Gastroesophageal sphincter (tissue), 4 donors: ENCODE data around the gene SNAP47. TPM values are rescaled to one million over a fixed set of nuclear protein-coding genes. Genes with fewer than 3 reads are reported as not detected.

ENCODE experiments used
- ATAC-seq: fragments of 150-250 bp; one replicate; pipeline ENCODE4 v1.9.1; 2016; ENCODE audit warnings: mild to moderate bottlenecking, moderate library complexity
- H3K27ac ChIP-seq, 4 donors: fragments of 200-600 bp; sonication (generic) in 3 of 4; 1 replicate in 3 of 4; 2 replicates in 1 of 4; pipeline ENCODE4 v1.5.1; 2016 to 2019
- H3K27me3 ChIP-seq: fragments of 200-600 bp; sonication (generic); one replicate; pipeline ENCODE4 v1.5.1; 2019
- H3K36me3 ChIP-seq, 2 donors: fragments of 200-600 bp; sonication (generic); one replicate each; pipeline ENCODE4 v1.5.1; 2019; ENCODE audit warnings: control low read depth in 1 of 2
- H3K4me1 ChIP-seq, 3 donors: fragments of 200-600 bp; sonication (generic); 1 replicate in 2 of 3; 2 replicates in 1 of 3; pipeline ENCODE4 v1.5.1; 2016 to 2019; ENCODE audit warnings: control low read depth in 2 of 3
- H3K4me3 ChIP-seq, 2 donors: fragments of 200-600 bp; sonication (generic); one replicate each; pipeline ENCODE4 v1.5.1; 2019; ENCODE audit warnings: mild to moderate bottlenecking in 1 of 2, moderate library complexity in 1 of 2
- H3K9me3 ChIP-seq, 3 donors: fragments of 200-600 bp; sonication (generic); one replicate each; pipeline ENCODE4 v1.5.1; 2017 to 2019; ENCODE audit warnings: control low read depth in 2 of 3
- CTCF ChIP-seq, 4 experiments: fragments of 200-600 bp in 2 of 4; fragments of 450-650 bp in 2 of 4; sonication (generic) in 1 of 4; IDR thresholded peaks; one replicate each; pipeline ENCODE4 v1.5.1; 2017 to 2019; ENCODE audit warnings: antibody characterized with exemption in 4 of 4, mild to moderate bottlenecking in 2 of 4, moderate library complexity in 2 of 4
- EP300 ChIP-seq: sonication (generic); formaldehyde crosslinking; IDR thresholded peaks from one replicate; pipeline ENCODE4 v1.6.1; 2017; ENCODE audit warnings: antibody characterized with exemption, mild to moderate bottlenecking
- POLR2A ChIP-seq, 2 donors: fragments of 450-650 bp; IDR thresholded peaks; one replicate each; pipeline ENCODE4 v1.6.1; 2017; ENCODE audit warnings: antibody characterized with exemption in 2 of 2, mild to moderate bottlenecking in 2 of 2, moderate library complexity in 1 of 2
- POLR2AphosphoS5 ChIP-seq: sonication (generic); formaldehyde crosslinking; IDR thresholded peaks from one replicate; pipeline ENCODE4 v1.6.1; 2017; ENCODE audit warnings: antibody characterized with exemption
- WGBS, 2 donors: methylation state at CpG; one replicate each; pipeline ENCODE4 v1.1.5; 2018; ENCODE audit warnings: low coverage in 1 of 2; 5-methylcytosine and 5-hydroxymethylcytosine counted together
- total RNA-seq, 4 donors: library from RNA; depleted of rRNA; stranded (reverse); fragments of >200 nt; gene quantifications; one replicate each; pipeline ENCODE4 v1.1.0, GENCODE V29; 2016

Gene SNAP47
- total RNA-seq, 4 donors from 2014 or later = 27.1 to 47.0 (median 35.6) TPM

DNA sequence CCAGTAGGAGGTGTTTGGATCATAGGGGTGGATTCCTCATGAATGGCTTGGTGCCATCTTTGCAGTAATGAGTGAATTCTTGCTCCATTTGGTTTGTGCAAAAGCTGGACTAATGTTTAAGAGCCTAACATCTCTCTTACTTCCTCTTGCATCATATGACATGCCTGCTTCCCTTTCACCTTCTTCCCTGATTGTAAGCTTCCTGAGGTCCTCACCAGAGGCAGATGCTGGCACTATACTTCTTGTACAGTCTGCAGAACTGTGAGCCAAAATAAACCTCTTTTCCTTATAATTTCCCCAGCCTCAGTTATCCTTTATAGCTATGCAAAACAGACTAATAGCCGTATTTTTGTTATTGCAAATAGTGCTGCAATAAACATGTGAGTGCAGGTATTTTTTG, 88.3 kb downstream of the SNAP47 start:
- Histone ChIP-seq H3K36me3 (no peaks in the 10 kb centered on the region), H3K9me3 (peaks cover 0 to 28% (median 0%) of the 10 kb centered on the region in 3 donors), H3K4me1 (no peaks in the 10 kb centered on the region), H3K27ac (no peak overlapping the region), H3K4me3 (no peak overlapping the region), H3K27me3 (peaks cover 4% of the 10 kb centered on the region)
- no peak for TF ChIP-seq POLR2A (IDR thresholded peaks at IDR 0.05)
- no peak for TF ChIP-seq POLR2AphosphoS5
- TF ChIP-seq CTCF (IDR thresholded peaks at IDR 0.05) = no peak
- no peak for TF ChIP-seq EP300
- WGBS, 2 donors = 85 to 100% methylated on average over 1 of the region's 1 CpG
- ATAC-seq = no peak

DNA sequence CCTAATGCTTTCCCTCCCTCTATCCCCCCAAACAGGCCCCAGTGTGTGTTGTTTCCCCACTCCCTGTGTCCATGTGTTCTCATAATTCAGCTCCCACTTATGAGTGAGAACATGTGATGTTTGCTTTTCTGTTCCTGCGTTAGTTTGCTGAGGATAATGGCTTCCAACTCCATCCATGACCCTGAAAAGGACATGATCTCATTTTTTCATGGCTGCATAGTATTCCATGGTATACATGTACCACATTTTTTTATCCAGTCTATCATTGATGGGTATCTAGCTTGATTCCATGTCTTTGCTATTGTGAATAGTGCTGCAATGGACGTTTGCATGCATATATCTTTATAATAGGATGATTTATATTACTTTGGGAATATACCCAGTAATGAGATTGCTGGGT, 89.0 kb downstream of the SNAP47 start:
- H3K4me1 ChIP-seq = no peaks in the 10 kb centered on the region
- H3K36me3 ChIP-seq = no peaks in the 10 kb centered on the region
- no peak for TF ChIP-seq POLR2AphosphoS5
- no peak for TF ChIP-seq EP300
- no peak for TF ChIP-seq CTCF (IDR thresholded peaks at IDR 0.05)
- no peak for TF ChIP-seq POLR2A (IDR thresholded peaks at IDR 0.05)
- H3K27ac ChIP-seq = no peak overlapping the region
- no peak overlapping the region for H3K4me3 ChIP-seq
- WGBS, 2 donors = 44 to 52% methylated on average over 2 of the region's 2 CpGs
- H3K27me3 ChIP-seq = peaks cover 10% of the 10 kb centered on the region
- peaks cover 0 to 33% (median 0%) of the 10 kb centered on the region in 3 donors for H3K9me3 ChIP-seq
- no peak for ATAC-seq

GRCh38 chr1:227828786-227829185, 93.6 kb downstream of the SNAP47 start:
- ATAC-seq = no peak
- peaks cover 10% of the 10 kb centered on the region for H3K27me3 ChIP-seq
- TF ChIP-seq POLR2AphosphoS5 = no peak
- no peak for TF ChIP-seq POLR2A (IDR thresholded peaks at IDR 0.05)
- TF ChIP-seq CTCF (IDR thresholded peaks at IDR 0.05) = no peak
- no peak for TF ChIP-seq EP300
- H3K36me3 ChIP-seq = no peaks in the 10 kb centered on the region
- no peak overlapping the region for H3K27ac ChIP-seq
- H3K4me3 ChIP-seq = no peak overlapping the region
- peaks cover 0 to 14% (median 0%) of the 10 kb centered on the region in 3 donors for H3K9me3 ChIP-seq
- no peaks in the 10 kb centered on the region for H3K4me1 ChIP-seq
- 69% methylated on average over 2 of the region's 3 CpGs; no CpG with 5 or more reads in 1 of the 2 donors for WGBS, 2 donors

Other genes with a start within 250 kb of the SNAP47 start
- 1 to 10 TPM; 4.3 to 10.0 (median 6.3) TPM for gene ZNF678, start 171.9 kb upstream of the SNAP47 start, total RNA-seq
- 10 to 100 TPM; 13.8 to 19.5 (median 17.0) TPM for gene JMJD4, start 133 bp upstream of the SNAP47 start, total RNA-seq
- gene PRSS38, start 80.2 kb downstream of the SNAP47 start, total RNA-seq = not detected
- gene WNT9A, start 212.5 kb downstream of the SNAP47 start, total RNA-seq = 10 to 100 TPM in 1 of 4 donors, 1 to 10 TPM in 3; 5.4 to 14.0 (median 6.6) TPM